ENCODE results near the gene XRCC4. TPM values are rescaled to one million over a fixed set of nuclear protein-coding genes. Genes with fewer than 3 reads are reported as not detected.
A peak's percentile ranks its signal among the peaks of the same experiment; 100 is the strongest.

XRCC4 gene
- 14.5 TPM for polyA plus RNA-seq (2013, experiment 1 of 2)
- polyA plus RNA-seq (2013, experiment 2 of 2), result 15.1 TPM

- Histone ChIP-seq H3K36me3 (replicated peaks in 1 of 2; ENCODE audit: control insufficient read depth in 2 of 2, insufficient read depth in 2 of 2, low read length in 2 of 2) (peaks cover 3 to 33% of the 10 kb centered on the region in 2 donors), H3K27ac (replicated peaks; ENCODE audit: low read length) (peak within 1 kb of the TSS; percentile 48), H2BK12ac (ENCODE audit: low read length) (no peak within 1 kb of the TSS), H2BK120ac (ENCODE audit: low read depth, low read length) (no peak within 1 kb of the TSS), H3K4ac (ENCODE audit: low read length) (no peak within 1 kb of the TSS), H3K4me1 (ENCODE audit: control insufficient read depth in 2 of 2, insufficient read depth in 1 of 2, low read depth in 1 of 2, low read length in 2 of 2) (peaks cover 0 to 3% of the 10 kb centered on the region in 2 donors), H2BK5ac (ENCODE audit: low read length) (no peak within 1 kb of the TSS), H3K23ac (ENCODE audit: low read depth, low read length, poor library complexity) (peak within 1 kb of the TSS; percentile 81), H3K4me3 (ENCODE audit: low read length in 2 of 2) (peak within 1 kb of the TSS; percentile 69 to 98), H3K27me3 (ENCODE audit: control insufficient read depth in 3 of 3, insufficient read depth in 3 of 3, low read depth in 1 of 3, low read length in 3 of 3) (no peaks in the 10 kb centered on the region), H3K79me1 (ENCODE audit: low read depth, low read length) (peaks cover 2% of the 10 kb centered on the region), H2BK15ac (ENCODE audit: low read length) (no peak within 1 kb of the TSS), H2AK5ac (ENCODE audit: low read depth, low read length) (no peak within 1 kb of the TSS), H3K9me3 (replicated peaks in 1 of 2; ENCODE audit: control insufficient read depth in 2 of 2, insufficient read depth in 1 of 2, low read depth in 1 of 2, low read length in 2 of 2) (no peaks in the 10 kb centered on the region), H4K8ac (ENCODE audit: low read depth, low read length) (no peak within 1 kb of the TSS), H2AFZ (ENCODE audit: low read length) (peak within 1 kb of the TSS; percentile 86), H3K18ac (ENCODE audit: low read length) (peak within 1 kb of the TSS; percentile 83), H3K4me2 (ENCODE audit: insufficient read depth, low read length, poor library complexity, severe bottlenecking) (peak within 1 kb of the TSS; percentile 79), H3K9ac (ENCODE audit: low read depth, low read length, poor library complexity) (peak within 1 kb of the TSS; percentile 89), H4K91ac (ENCODE audit: low read depth, low read length, poor library complexity) (no peak within 1 kb of the TSS), H3K14ac (ENCODE audit: low read length) (peak within 1 kb of the TSS; percentile 25)
- peak; percentile 95 for DNase-seq (ENCODE audit: low spot score)
- WGBS, 2 donors (ENCODE audit: extremely low coverage in 2 of 2, insufficient read length in 2 of 2, insufficient replicate concordance in 1 of 2), result no CpG with 5 or more reads among the region's 44 CpGs
Observed at GRCh38 chr5:83076742-83077661, at the start of gene XRCC4, which contains the start of gene TMEM167A. Gene XRCC4, plus strand, starts transcription at chr5:83077547. Its CDS starts 27,373 bp downstream, at chr5:83104920. Gene TMEM167A, minus strand, starts transcription at chr5:83077394. Its CDS starts 71 bp downstream, at chr5:83077323.

GRCh38 chr5:83029912-83030311 is 47.4 kb upstream of the XRCC4 start:
- Histone ChIP-seq H3K4me2 (ENCODE audit: insufficient read depth, low read length, poor library complexity, severe bottlenecking) (no peak overlapping the region), H4K8ac (ENCODE audit: low read depth, low read length) (no peak overlapping the region), H3K27me3 (ENCODE audit: control insufficient read depth in 3 of 3, insufficient read depth in 3 of 3, low read depth in 1 of 3, low read length in 3 of 3) (no peaks in the 10 kb centered on the region), H2BK15ac (ENCODE audit: low read length) (no peak overlapping the region), H3K4me1 (ENCODE audit: control insufficient read depth in 2 of 2, insufficient read depth in 1 of 2, low read depth in 1 of 2, low read length in 2 of 2) (peaks cover 11 to 33% of the 10 kb centered on the region in 2 donors), H3K23ac (ENCODE audit: low read depth, low read length, poor library complexity) (no peak overlapping the region), H3K79me1 (ENCODE audit: low read depth, low read length) (no peaks in the 10 kb centered on the region), H3K9ac (ENCODE audit: low read depth, low read length, poor library complexity) (no peak overlapping the region), H3K18ac (ENCODE audit: low read length) (no peak overlapping the region), H2AFZ (ENCODE audit: low read length) (no peak overlapping the region), H3K36me3 (replicated peaks in 1 of 2; ENCODE audit: control insufficient read depth in 2 of 2, insufficient read depth in 2 of 2, low read length in 2 of 2) (no peaks in the 10 kb centered on the region), H3K27ac (replicated peaks; ENCODE audit: low read length) (no peak overlapping the region), H3K9me3 (replicated peaks in 1 of 2; ENCODE audit: control insufficient read depth in 2 of 2, insufficient read depth in 1 of 2, low read depth in 1 of 2, low read length in 2 of 2) (no peaks in the 10 kb centered on the region), H3K4me3 (ENCODE audit: low read length in 2 of 2) (no peak overlapping the region), H3K4ac (ENCODE audit: low read length) (no peak overlapping the region), H4K91ac (ENCODE audit: low read depth, low read length, poor library complexity) (no peak overlapping the region), H2BK5ac (ENCODE audit: low read length) (no peak overlapping the region), H2BK12ac (ENCODE audit: low read length) (no peak overlapping the region), H2AK5ac (ENCODE audit: low read depth, low read length) (no peak overlapping the region), H3K14ac (ENCODE audit: low read length) (no peak overlapping the region), H2BK120ac (ENCODE audit: low read depth, low read length) (no peak overlapping the region)
- no CpG with 5 or more reads among the region's 2 CpGs for WGBS, 2 donors (ENCODE audit: extremely low coverage in 2 of 2, insufficient read length in 2 of 2, insufficient replicate concordance in 1 of 2)
- DNase-seq (ENCODE audit: low spot score), result no peak

DNA sequence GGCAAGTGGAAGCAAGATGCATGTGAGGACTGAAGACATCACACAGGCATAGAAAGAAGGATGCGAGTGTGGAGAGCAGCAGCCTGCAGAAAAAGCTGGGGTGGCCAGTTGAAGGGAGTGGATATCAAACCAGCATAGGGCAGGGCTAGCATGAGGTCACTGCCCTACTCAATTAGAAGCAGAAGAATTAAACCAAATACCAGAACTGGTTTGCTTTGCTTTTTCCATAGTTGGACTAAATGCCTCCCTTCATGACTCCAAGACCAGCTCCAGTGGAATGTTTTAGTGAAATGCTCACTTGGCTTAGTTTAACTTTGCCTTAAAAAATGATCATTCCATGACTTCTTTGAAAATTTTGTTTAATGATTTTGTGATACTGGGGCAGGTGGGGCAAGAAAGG is 46.0 kb upstream of the XRCC4 start:
- Histone ChIP-seq H3K27ac (replicated peaks; ENCODE audit: low read length) (no peak overlapping the region), H2BK5ac (ENCODE audit: low read length) (no peak overlapping the region), H3K36me3 (replicated peaks in 1 of 2; ENCODE audit: control insufficient read depth in 2 of 2, insufficient read depth in 2 of 2, low read length in 2 of 2) (no peaks in the 10 kb centered on the region), H2BK120ac (ENCODE audit: low read depth, low read length) (no peak overlapping the region), H3K18ac (ENCODE audit: low read length) (no peak overlapping the region), H2BK12ac (ENCODE audit: low read length) (no peak overlapping the region), H3K23ac (ENCODE audit: low read depth, low read length, poor library complexity) (no peak overlapping the region), H3K9me3 (replicated peaks in 1 of 2; ENCODE audit: control insufficient read depth in 2 of 2, insufficient read depth in 1 of 2, low read depth in 1 of 2, low read length in 2 of 2) (no peaks in the 10 kb centered on the region), H3K27me3 (ENCODE audit: control insufficient read depth in 3 of 3, insufficient read depth in 3 of 3, low read depth in 1 of 3, low read length in 3 of 3) (no peaks in the 10 kb centered on the region), H4K8ac (ENCODE audit: low read depth, low read length) (no peak overlapping the region), H3K4me2 (ENCODE audit: insufficient read depth, low read length, poor library complexity, severe bottlenecking) (no peak overlapping the region), H2BK15ac (ENCODE audit: low read length) (no peak overlapping the region), H2AK5ac (ENCODE audit: low read depth, low read length) (no peak overlapping the region), H3K4me1 (ENCODE audit: control insufficient read depth in 2 of 2, insufficient read depth in 1 of 2, low read depth in 1 of 2, low read length in 2 of 2) (peaks cover 15 to 33% of the 10 kb centered on the region in 2 donors), H3K4me3 (ENCODE audit: low read length in 2 of 2) (no peak overlapping the region), H3K79me1 (ENCODE audit: low read depth, low read length) (no peaks in the 10 kb centered on the region), H3K9ac (ENCODE audit: low read depth, low read length, poor library complexity) (no peak overlapping the region), H4K91ac (ENCODE audit: low read depth, low read length, poor library complexity) (no peak overlapping the region), H2AFZ (ENCODE audit: low read length) (peak overlapping the region; percentile 3), H3K14ac (ENCODE audit: low read length) (no peak overlapping the region), H3K4ac (ENCODE audit: low read length) (no peak overlapping the region)
- DNase-seq (ENCODE audit: low spot score), result no peak
- WGBS, 2 donors (ENCODE audit: extremely low coverage in 2 of 2, insufficient read length in 2 of 2, insufficient replicate concordance in 1 of 2), result no CpG with 5 or more reads among the region's 1 CpG

DNA sequence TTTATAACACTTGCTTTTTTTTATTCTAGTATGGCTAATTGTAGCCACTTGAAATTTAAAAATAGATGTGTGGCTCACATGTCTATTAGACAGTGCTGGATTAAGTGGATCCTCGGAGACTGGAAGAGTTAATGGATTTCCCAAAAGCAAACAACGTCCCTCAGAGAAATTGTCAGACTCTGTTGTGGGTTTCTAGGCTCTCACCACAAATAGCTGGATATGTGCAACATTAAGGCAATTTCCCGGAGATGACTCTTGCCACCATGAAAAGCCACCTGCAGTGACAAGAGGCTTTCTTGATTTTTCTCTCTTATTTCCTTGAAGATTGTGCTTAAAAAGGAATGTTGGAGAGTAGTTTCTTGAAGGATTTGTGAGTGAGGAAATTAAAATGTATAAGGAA is 43.3 kb upstream of the XRCC4 start:
- Histone ChIP-seq H3K9ac (ENCODE audit: low read depth, low read length, poor library complexity) (no peak overlapping the region), H3K14ac (ENCODE audit: low read length) (no peak overlapping the region), H3K27me3 (ENCODE audit: control insufficient read depth in 3 of 3, insufficient read depth in 3 of 3, low read depth in 1 of 3, low read length in 3 of 3) (no peaks in the 10 kb centered on the region), H2AFZ (ENCODE audit: low read length) (peak overlapping the region; percentile 67), H3K27ac (replicated peaks; ENCODE audit: low read length) (no peak overlapping the region), H2BK120ac (ENCODE audit: low read depth, low read length) (no peak overlapping the region), H2BK15ac (ENCODE audit: low read length) (no peak overlapping the region), H3K4me2 (ENCODE audit: insufficient read depth, low read length, poor library complexity, severe bottlenecking) (no peak overlapping the region), H3K9me3 (replicated peaks in 1 of 2; ENCODE audit: control insufficient read depth in 2 of 2, insufficient read depth in 1 of 2, low read depth in 1 of 2, low read length in 2 of 2) (no peaks in the 10 kb centered on the region), H3K4ac (ENCODE audit: low read length) (no peak overlapping the region), H3K4me3 (ENCODE audit: low read length in 2 of 2) (no peak overlapping the region), H2AK5ac (ENCODE audit: low read depth, low read length) (no peak overlapping the region), H4K91ac (ENCODE audit: low read depth, low read length, poor library complexity) (no peak overlapping the region), H4K8ac (ENCODE audit: low read depth, low read length) (no peak overlapping the region), H2BK12ac (ENCODE audit: low read length) (no peak overlapping the region), H2BK5ac (ENCODE audit: low read length) (no peak overlapping the region), H3K36me3 (replicated peaks in 1 of 2; ENCODE audit: control insufficient read depth in 2 of 2, insufficient read depth in 2 of 2, low read length in 2 of 2) (no peaks in the 10 kb centered on the region), H3K18ac (ENCODE audit: low read length) (no peak overlapping the region), H3K79me1 (ENCODE audit: low read depth, low read length) (no peaks in the 10 kb centered on the region), H3K23ac (ENCODE audit: low read depth, low read length, poor library complexity) (no peak overlapping the region), H3K4me1 (ENCODE audit: control insufficient read depth in 2 of 2, insufficient read depth in 1 of 2, low read depth in 1 of 2, low read length in 2 of 2) (peaks cover 14 to 27% of the 10 kb centered on the region in 2 donors)
- WGBS, 2 donors (ENCODE audit: extremely low coverage in 2 of 2, insufficient read length in 2 of 2, insufficient replicate concordance in 1 of 2), result no CpG with 5 or more reads among the region's 3 CpGs
- DNase-seq (ENCODE audit: low spot score), result no peak
